Measurements from ENCODE around the gene EN2. TPM values are rescaled to one million over a fixed set of nuclear protein-coding genes. Genes with fewer than 3 reads are reported as not detected.

EN2 gene
- total and polyA plus RNA-seq, 2 experiments from 2014 or later, result 0.24 TPM; not detected in 1

GRCh38 chr7:155430606-155431005 is 27.3 kb upstream of the EN2 start:
- Histone ChIP-seq H2AFZ (no peak overlapping the region), H3K36me3 (replicated peaks; ENCODE audit: insufficient read depth, low read depth) (no peaks in the 10 kb centered on the region), H3K4me1 (ENCODE audit: insufficient read depth) (no peaks in the 10 kb centered on the region), H3K4me2 (no peak overlapping the region), H3K27me3 (peaks cover 56% of the 10 kb centered on the region), H4K20me1 (ENCODE audit: insufficient read depth, poor library complexity, severe bottlenecking) (no peaks in the 10 kb centered on the region), H3K4me3 (no peak overlapping the region), H3K27ac (no peak overlapping the region), H3K79me2 (no peaks in the 10 kb centered on the region), H3K9me3 (ENCODE audit: low read depth) (no peaks in the 10 kb centered on the region), H3K9me2 (replicated peaks; ENCODE audit: insufficient read depth) (no peaks in the 10 kb centered on the region)
- no peak for TF ChIP-seq EZH2phosphoT487 (IDR thresholded peaks at IDR 0.05; ENCODE audit: low read depth, severe bottlenecking, unreplicated experiment)
- no peak for TF ChIP-seq CTCF (IDR thresholded peaks at IDR 0.05; ENCODE audit: poor library complexity)
- no peak for TF ChIP-seq EZH2 (IDR thresholded peaks at IDR 0.05; ENCODE audit: borderline replicate concordance)
- no peak for DNase-seq (ENCODE audit: low spot score)
- WGBS (ENCODE audit: low lambda C conversion rate, missing lambda C conversion rate), result 70% methylated on average over 10 of the region's 10 CpGs

GRCh38 chr7:155431231-155431630 is 26.7 kb upstream of the EN2 start:
- H2AFZ ChIP-seq, result no peak overlapping the region
- no peak overlapping the region for H3K4me2 ChIP-seq
- H4K20me1 ChIP-seq (ENCODE audit: insufficient read depth, poor library complexity, severe bottlenecking), result no peaks in the 10 kb centered on the region
- WGBS (ENCODE audit: low lambda C conversion rate, missing lambda C conversion rate), result 84% methylated on average over 12 of the region's 12 CpGs
- no peak overlapping the region for H3K4me3 ChIP-seq
- H3K9me2 ChIP-seq (replicated peaks; ENCODE audit: insufficient read depth), result no peaks in the 10 kb centered on the region
- no peaks in the 10 kb centered on the region for H3K4me1 ChIP-seq (ENCODE audit: insufficient read depth)
- DNase-seq (ENCODE audit: low spot score), result no peak
- H3K27ac ChIP-seq, result no peak overlapping the region
- H3K79me2 ChIP-seq, result no peaks in the 10 kb centered on the region
- H3K27me3 ChIP-seq, result peaks cover 56% of the 10 kb centered on the region
- H3K36me3 ChIP-seq (replicated peaks; ENCODE audit: insufficient read depth, low read depth), result no peaks in the 10 kb centered on the region
- no peaks in the 10 kb centered on the region for H3K9me3 ChIP-seq (ENCODE audit: low read depth)
- no peak for TF ChIP-seq EZH2phosphoT487 (IDR thresholded peaks at IDR 0.05; ENCODE audit: low read depth, severe bottlenecking, unreplicated experiment)
- TF ChIP-seq CTCF (IDR thresholded peaks at IDR 0.05; ENCODE audit: poor library complexity), result no peak

GRCh38 chr7:155431711-155432110 is 26.2 kb upstream of the EN2 start:
- H3K79me2 ChIP-seq, result no peaks in the 10 kb centered on the region
- H4K20me1 ChIP-seq (ENCODE audit: insufficient read depth, poor library complexity, severe bottlenecking), result no peaks in the 10 kb centered on the region
- no peaks in the 10 kb centered on the region for H3K9me3 ChIP-seq (ENCODE audit: low read depth)
- no peaks in the 10 kb centered on the region for H3K36me3 ChIP-seq (replicated peaks; ENCODE audit: insufficient read depth, low read depth)
- H3K27me3 ChIP-seq, result peaks cover 57% of the 10 kb centered on the region
- H3K4me2 ChIP-seq, result no peak overlapping the region
- no peak for DNase-seq (ENCODE audit: low spot score)
- no peak overlapping the region for H3K4me3 ChIP-seq
- H3K27ac ChIP-seq, result no peak overlapping the region
- H2AFZ ChIP-seq, result no peak overlapping the region
- no peaks in the 10 kb centered on the region for H3K4me1 ChIP-seq (ENCODE audit: insufficient read depth)
- TF ChIP-seq CTCF (IDR thresholded peaks at IDR 0.05; ENCODE audit: poor library complexity) (no peak), EZH2phosphoT487 (IDR thresholded peaks at IDR 0.05; ENCODE audit: low read depth, severe bottlenecking, unreplicated experiment) (no peak), EZH2 (IDR thresholded peaks at IDR 0.05; ENCODE audit: borderline replicate concordance) (no peak)
- 85% methylated on average over 14 of the region's 14 CpGs for WGBS (ENCODE audit: low lambda C conversion rate, missing lambda C conversion rate)
- no peaks in the 10 kb centered on the region for H3K9me2 ChIP-seq (replicated peaks; ENCODE audit: insufficient read depth)

GRCh38 chr7:155435110-155435509 is 22.8 kb upstream of the EN2 start:
- 89% methylated on average over 3 of the region's 3 CpGs for WGBS (ENCODE audit: low lambda C conversion rate, missing lambda C conversion rate)
- Histone ChIP-seq H3K4me1 (ENCODE audit: insufficient read depth) (no peaks in the 10 kb centered on the region), H3K79me2 (no peaks in the 10 kb centered on the region), H3K9me3 (ENCODE audit: low read depth) (no peaks in the 10 kb centered on the region), H3K4me2 (no peak overlapping the region), H4K20me1 (ENCODE audit: insufficient read depth, poor library complexity, severe bottlenecking) (no peaks in the 10 kb centered on the region), H3K27me3 (peaks cover 66% of the 10 kb centered on the region), H3K9me2 (replicated peaks; ENCODE audit: insufficient read depth) (no peaks in the 10 kb centered on the region), H3K36me3 (replicated peaks; ENCODE audit: insufficient read depth, low read depth) (no peaks in the 10 kb centered on the region), H2AFZ (no peak overlapping the region), H3K4me3 (no peak overlapping the region), H3K27ac (no peak overlapping the region)
- TF ChIP-seq CTCF (IDR thresholded peaks at IDR 0.05; ENCODE audit: poor library complexity), result no peak
- DNase-seq (ENCODE audit: low spot score), result no peak

All from hepatocyte (in vitro differentiated cells).